Mesendoderm (in vitro differentiated cells): Measurements from ENCODE around the gene NFYC.

ENCODE experiments used
- DNase-seq: peaks from one replicate; pipeline ENCODE4 v3.0.0; 2013
- H2AK5ac ChIP-seq: 2 replicates; pipeline ENCODE4 v1.6.1; 2013; ENCODE audit warnings: low read length, inconsistent platforms
- H2BK120ac ChIP-seq: 2 replicates; pipeline ENCODE4 v1.6.1; 2013; ENCODE audit warnings: low read depth, mild to moderate bottlenecking, low read length, moderate library complexity, mixed read lengths
- H2BK15ac ChIP-seq: replicated peaks from 2 replicates; pipeline ENCODE4 v1.6.1; 2013; ENCODE audit warnings: low read depth, mild to moderate bottlenecking, moderate library complexity
- H2BK5ac ChIP-seq: 2 replicates; pipeline ENCODE4 v1.6.1; 2013; ENCODE audit warnings: low read length, inconsistent platforms
- H3K18ac ChIP-seq: 2 replicates; pipeline ENCODE4 v1.6.1; 2013; ENCODE audit warnings: mild to moderate bottlenecking, low read length, mixed read lengths
- H3K23ac ChIP-seq: one replicate; pipeline ENCODE4 v1.6.1; 2013; ENCODE audit warnings: low read length
- H3K27ac ChIP-seq: 2 replicates; pipeline ENCODE4 v1.5.1; 2013; ENCODE audit warnings: low read depth, mild to moderate bottlenecking, inconsistent platforms, low read length, moderate library complexity
- H3K27me3 ChIP-seq: 2 replicates; pipeline ENCODE4 v1.6.1; 2013; ENCODE audit warnings: low read length, control low read depth, mild to moderate bottlenecking, inconsistent platforms; ENCODE audit not compliant: insufficient read depth, poor library complexity
- H3K36me3 ChIP-seq: 2 replicates; pipeline ENCODE4 v1.6.1; 2013; ENCODE audit warnings: low read length, inconsistent platforms; ENCODE audit not compliant: control insufficient read depth, insufficient read depth
- H3K4ac ChIP-seq: one replicate; pipeline ENCODE4 v1.6.1; 2013; ENCODE audit warnings: low read depth, mild to moderate bottlenecking, low read length, moderate library complexity
- H3K4me1 ChIP-seq: 2 replicates; pipeline ENCODE4 v1.6.1; 2013; ENCODE audit warnings: low read depth, low read length, inconsistent platforms; ENCODE audit not compliant: control insufficient read depth
- H3K4me2 ChIP-seq: 2 replicates; pipeline ENCODE4 v1.6.1; 2013; ENCODE audit warnings: low read length
- H3K4me3 ChIP-seq: 2 replicates; pipeline ENCODE4 v1.5.1; 2013; ENCODE audit warnings: mild to moderate bottlenecking, low read length
- H3K56ac ChIP-seq: one replicate; pipeline ENCODE4 v1.6.1; 2013; ENCODE audit warnings: low read length
- H3K79me1 ChIP-seq: 2 replicates; pipeline ENCODE4 v1.6.1; 2013; ENCODE audit warnings: low read length, inconsistent platforms
- H3K79me2 ChIP-seq: 2 replicates; pipeline ENCODE4 v1.6.1; 2013; ENCODE audit warnings: mild to moderate bottlenecking, low read length; ENCODE audit not compliant: control insufficient read depth, insufficient read depth
- H3K9ac ChIP-seq: 2 replicates; pipeline ENCODE4 v1.6.1; 2013; ENCODE audit warnings: low read length, inconsistent platforms
- H4K5ac ChIP-seq: one replicate; pipeline ENCODE4 v1.6.1; 2013; ENCODE audit warnings: low read length
- H4K8ac ChIP-seq: one replicate; pipeline ENCODE4 v1.6.1; 2013; ENCODE audit warnings: low read depth, mild to moderate bottlenecking, control low read depth, low read length, moderate library complexity
- WGBS: extraction: QIAGEN DNeasy Blood & Tissue Kit; methylation state at CpG from one replicate; pipeline ENCODE4 v1.1.7; 2013; ENCODE audit warnings: low lambda C conversion rate, missing lambda C conversion rate; ENCODE audit not compliant: insufficient coverage; ENCODE audit errors: extremely low coverage; 5-methylcytosine and 5-hydroxymethylcytosine counted together

NFYC gene

GRCh38 chr1:40789342-40789598, 97.8 kb downstream of the NFYC start:
- Histone ChIP-seq H3K4me3 (no peak overlapping the region), H3K18ac (no peak overlapping the region), H3K79me2 (no peaks in the 10 kb centered on the region), H3K9ac (no peak overlapping the region), H3K23ac (no peak overlapping the region), H3K56ac (no peak overlapping the region), H2BK5ac (no peak overlapping the region), H3K27me3 (peaks cover 5% of the 10 kb centered on the region), H2BK15ac (no peak overlapping the region), H4K5ac (no peak overlapping the region), H3K27ac (no peak overlapping the region), H4K8ac (no peak overlapping the region), H3K4ac (no peak overlapping the region), H2AK5ac (no peak overlapping the region), H3K4me1 (no peaks in the 10 kb centered on the region), H2BK120ac (no peak overlapping the region), H3K79me1 (no peaks in the 10 kb centered on the region), H3K36me3 (no peaks in the 10 kb centered on the region), H3K4me2 (no peak overlapping the region)
- WGBS: no CpG with 5 or more reads among the region's 2 CpGs
- no peak for DNase-seq

GRCh38 chr1:40789661-40790430, 98.3 kb downstream of the NFYC start:
- Histone ChIP-seq H3K4me3 (no peak overlapping the region), H3K79me2 (no peaks in the 10 kb centered on the region), H4K5ac (no peak overlapping the region), H3K4me2 (no peak overlapping the region), H3K56ac (no peak overlapping the region), H3K79me1 (no peaks in the 10 kb centered on the region), H2BK15ac (no peak overlapping the region), H3K18ac (no peak overlapping the region), H3K9ac (no peak overlapping the region), H4K8ac (no peak overlapping the region), H3K36me3 (no peaks in the 10 kb centered on the region), H3K4ac (no peak overlapping the region), H2AK5ac (no peak overlapping the region), H3K27me3 (no peaks in the 10 kb centered on the region), H3K27ac (no peak overlapping the region), H2BK120ac (no peak overlapping the region), H2BK5ac (no peak overlapping the region), H3K23ac (no peak overlapping the region), H3K4me1 (no peaks in the 10 kb centered on the region)
- WGBS: no CpG with 5 or more reads among the region's 13 CpGs
- DNase-seq: no peak

GRCh38 chr1:40792036-40792435, 100.5 kb downstream of the NFYC start:
- Histone ChIP-seq H3K4me3 (no peak overlapping the region), H3K79me1 (no peaks in the 10 kb centered on the region), H3K9ac (no peak overlapping the region), H2BK15ac (no peak overlapping the region), H3K27me3 (no peaks in the 10 kb centered on the region), H3K27ac (no peak overlapping the region), H3K4ac (no peak overlapping the region), H4K5ac (no peak overlapping the region), H2AK5ac (no peak overlapping the region), H3K36me3 (no peaks in the 10 kb centered on the region), H3K56ac (no peak overlapping the region), H4K8ac (no peak overlapping the region), H3K79me2 (no peaks in the 10 kb centered on the region), H3K4me2 (no peak overlapping the region), H3K23ac (no peak overlapping the region), H3K4me1 (no peaks in the 10 kb centered on the region), H2BK120ac (no peak overlapping the region), H3K18ac (no peak overlapping the region), H2BK5ac (no peak overlapping the region)
- no peak for DNase-seq
- WGBS: no CpG with 5 or more reads among the region's 7 CpGs

GRCh38 chr1:40793617-40794016, 102.1 kb downstream of the NFYC start:
- H3K4me3 ChIP-seq: no peak overlapping the region
- no peak overlapping the region for H3K56ac ChIP-seq
- H3K79me1 ChIP-seq: no peaks in the 10 kb centered on the region
- no peak overlapping the region for H2BK5ac ChIP-seq
- no peak overlapping the region for H3K18ac ChIP-seq
- no peaks in the 10 kb centered on the region for H3K36me3 ChIP-seq
- no peak overlapping the region for H2BK120ac ChIP-seq
- H3K79me2 ChIP-seq: no peaks in the 10 kb centered on the region
- no peak overlapping the region for H3K4me2 ChIP-seq
- no CpG with 5 or more reads among the region's 3 CpGs for WGBS
- no peak overlapping the region for H2BK15ac ChIP-seq
- no peak overlapping the region for H4K5ac ChIP-seq
- no peaks in the 10 kb centered on the region for H3K27me3 ChIP-seq
- H4K8ac ChIP-seq: no peak overlapping the region
- no peak overlapping the region for H3K27ac ChIP-seq
- H3K23ac ChIP-seq: no peak overlapping the region
- H2AK5ac ChIP-seq: no peak overlapping the region
- H3K4ac ChIP-seq: no peak overlapping the region
- H3K9ac ChIP-seq: no peak overlapping the region
- DNase-seq: no peak
- H3K4me1 ChIP-seq: no peaks in the 10 kb centered on the region

GRCh38 chr1:40794048-40794447, 102.5 kb downstream of the NFYC start:
- Histone ChIP-seq H3K23ac (no peak overlapping the region), H3K36me3 (no peaks in the 10 kb centered on the region), H3K79me2 (no peaks in the 10 kb centered on the region), H2AK5ac (no peak overlapping the region), H3K4me1 (no peaks in the 10 kb centered on the region), H3K79me1 (no peaks in the 10 kb centered on the region), H3K56ac (no peak overlapping the region), H3K27me3 (no peaks in the 10 kb centered on the region), H2BK15ac (no peak overlapping the region), H2BK120ac (no peak overlapping the region), H3K4me3 (no peak overlapping the region), H4K8ac (no peak overlapping the region), H2BK5ac (no peak overlapping the region), H3K9ac (no peak overlapping the region), H3K4me2 (no peak overlapping the region), H3K4ac (no peak overlapping the region), H4K5ac (no peak overlapping the region), H3K27ac (no peak overlapping the region), H3K18ac (no peak overlapping the region)
- DNase-seq: no peak
- WGBS: no CpG with 5 or more reads among the region's 4 CpGs
